GM12891 (cell line): ENCODE data around the gene PSMD6.

Experiments
- PAX5 ChIP-seq: IDR thresholded peaks from 2 replicates; pipeline ENCODE4 v1.6.1; 2011; ENCODE audit warnings: low read length, moderate library complexity, mild to moderate bottlenecking; ENCODE audit not compliant: insufficient read depth, severe bottlenecking
- POLR2A ChIP-seq: IDR thresholded peaks from 2 replicates; pipeline ENCODE4 v1.6.1; 2011; ENCODE audit warnings: low read depth, low read length, control low read depth
- POLR2AphosphoS5 ChIP-seq: IDR thresholded peaks from 2 replicates; pipeline ENCODE4 v1.6.1; 2011; ENCODE audit warnings: low read depth, low read length, control low read depth
- POU2F2 ChIP-seq: IDR thresholded peaks from 2 replicates; pipeline ENCODE4 v1.6.1; 2011; ENCODE audit warnings: low read depth, mild to moderate bottlenecking, control low read depth, low read length, moderate library complexity
- SPI1 ChIP-seq: IDR thresholded peaks from 2 replicates; pipeline ENCODE4 v1.6.1; 2011; ENCODE audit warnings: low read depth, low read length, control low read depth
- TAF1 ChIP-seq: IDR thresholded peaks from 2 replicates; pipeline ENCODE4 v1.6.1; 2011; ENCODE audit warnings: low read depth, low read length, control low read depth

- TF ChIP-seq POLR2A (no peak), TAF1 (no peak), POLR2AphosphoS5 (no peak), SPI1 (no peak), POU2F2 (no peak), PAX5 (no peak)
Observed at GRCh38 chr3:64063207-64063982, 40.1 kb upstream of the PSMD6 start.
